HEK293T (cell line): ENCODE measurements around the gene KIF1C.
"Not testable (repeated sequence)": the region's sequence is repeated elsewhere in the genome, so short reads cannot be mapped to it uniquely, and the experiment has no call there.

Experiments used
- ELF4 ChIP-seq: fragments of 450-650 bp; IDR thresholded peaks from 2 replicates; pipeline ENCODE4 v1.6.1; 2017; ENCODE audit warnings: antibody characterized with exemption
- FOXM1 ChIP-seq: fragments of 450-650 bp; IDR thresholded peaks from 2 replicates; pipeline ENCODE4 v1.6.1; 2017; ENCODE audit warnings: mild to moderate bottlenecking, borderline replicate concordance
- LEF1 ChIP-seq: fragments of 450-650 bp; IDR thresholded peaks from 2 replicates; pipeline ENCODE4 v1.6.1; 2017; ENCODE audit warnings: mild to moderate bottlenecking, borderline replicate concordance
- PKNOX1 ChIP-seq: fragments of 450-650 bp; IDR thresholded peaks from 2 replicates; pipeline ENCODE4 v1.6.1; 2016
- SP1 ChIP-seq: fragments of 450-650 bp; IDR thresholded peaks from 2 replicates; pipeline ENCODE4 v1.6.1; 2017
- TARDBP ChIP-seq: fragments of 450-650 bp; IDR thresholded peaks from 2 replicates; pipeline ENCODE4 v1.6.1; 2016

GRCh38 chr17:5075472-5075871 lies 77.7 kb downstream of the KIF1C start:
- TF ChIP-seq ELF4, FOXM1, PKNOX1, TARDBP, SP1, LEF1: not testable (repeated sequence)
